GM12878 (cell line): Measurements from ENCODE around the gene RAB22A. TPM values are rescaled to one million over a fixed set of nuclear protein-coding genes. Genes with fewer than 3 reads are reported as not detected.

Experiments used
- ATAC-seq: fragments of 200-7000 bp; cut with Tn5 transposase; 3 replicates; pipeline ENCODE4 v1.9.1; 2020; ENCODE audit warnings: mild to moderate bottlenecking, moderate library complexity
- BruUV-seq: library from RNA; stranded (reverse); fragments of 400-500 nt; replicated peaks from 2 replicates; lab custom pipeline; 2021; lab: Mats Ljungman, UMichigan
- CTCF ChIA-PET: fragments of 300-600 bp; sonication (Branson Sonifier 250); formaldehyde crosslinking; extraction: SDS; loops from one replicate; lab custom pipeline; 2021; ENCODE audit warnings: inconsistent platforms; lab: Yijun Ruan, JAX
- POLR2A ChIA-PET: fragments of 350-600 bp; formaldehyde crosslinking; extraction: SDS; loops from one replicate; lab custom pipeline; 2021; ENCODE audit warnings: inconsistent platforms; lab: Charles Lee
- RAD21 ChIA-PET: fragments of 300-600 bp; sonication (Branson Sonifier 250); formaldehyde crosslinking; loops from one replicate; lab custom pipeline; 2023; ENCODE audit warnings: antibody characterized with exemption; ENCODE audit not compliant: unreplicated experiment; lab: Charles Lee
- SMC1A ChIA-PET: fragments of 300-600 bp; sonication (Branson Sonifier 250); formaldehyde crosslinking; loops from one replicate; lab custom pipeline; 2023; ENCODE audit not compliant: unreplicated experiment, uncharacterized antibody; lab: Charles Lee
- DNase-seq: peaks from one replicate; pipeline ENCODE4 v3.0.0-alpha.2; 2011; ENCODE audit warnings: low read depth, low spot score
- FAIRE-seq: peaks from 3 replicates; lab custom pipeline; 2011; peaks lifted over from hg19 to GRCh38; lab: Jason Lieb, UNC
- H2AFZ ChIP-seq: 2 replicates; pipeline ENCODE4 v1.6.0; 2011; ENCODE audit warnings: low read depth, low read length, control low read depth; ENCODE audit not compliant: control insufficient read depth
- H3K27ac ChIP-seq: 2 replicates; pipeline ENCODE4 v1.5.1; 2011; ENCODE audit warnings: control low read depth; ENCODE audit not compliant: control insufficient read depth, insufficient read depth
- H3K27me3 ChIP-seq, 2 experiments: replicated peaks in 1 of 2; 2 replicates each; pipeline versions ENCODE4 v1.6.0 to v1.6.1; 2011; ENCODE audit warnings: low read length in 1 of 2; ENCODE audit not compliant: control insufficient read depth in 2 of 2, insufficient read depth in 2 of 2
- H3K36me3 ChIP-seq, 2 experiments: 2 replicates each; pipeline ENCODE4 v1.5.1; 2011; ENCODE audit warnings: low read length in 1 of 2; ENCODE audit not compliant: control insufficient read depth in 2 of 2, insufficient read depth in 2 of 2
- H3K4me1 ChIP-seq: 2 replicates; pipeline ENCODE4 v1.6.1; 2011; ENCODE audit warnings: mild to moderate bottlenecking, low read length, moderate library complexity, mixed read lengths; ENCODE audit not compliant: control insufficient read depth, insufficient read depth
- H3K4me2 ChIP-seq: 2 replicates; pipeline ENCODE4 v1.6.0; 2011; ENCODE audit warnings: control low read depth; ENCODE audit not compliant: control insufficient read depth, insufficient read depth
- H3K4me3 ChIP-seq: fragments of 200-600 bp; sonication (generic); 2 replicates; pipeline ENCODE4 v1.5.1; 2016
- H3K79me2 ChIP-seq: 2 replicates; pipeline ENCODE4 v1.6.0; 2011; ENCODE audit warnings: low read length; ENCODE audit not compliant: control insufficient read depth, insufficient read depth
- H3K9ac ChIP-seq: 2 replicates; pipeline ENCODE4 v1.8.0; 2011; ENCODE audit warnings: low read length, control low read depth, mixed read lengths; ENCODE audit not compliant: control insufficient read depth, insufficient read depth
- H3K9me3 ChIP-seq: replicated peaks from 3 replicates; pipeline ENCODE4 v1.5.1; 2011; ENCODE audit warnings: mild to moderate bottlenecking, low read length; ENCODE audit not compliant: control insufficient read depth, insufficient read depth
- H4K20me1 ChIP-seq: 2 replicates; pipeline ENCODE4 v1.6.0; 2011; ENCODE audit not compliant: control insufficient read depth, insufficient read depth
- ASH2L ChIP-seq: fragments of 300-600, 200-600 bp; sonication (generic); IDR thresholded peaks from 2 replicates; pipeline ENCODE4 v1.6.1; 2017; ENCODE audit warnings: low read depth, mild to moderate bottlenecking, borderline replicate concordance
- HDAC2 ChIP-seq: fragments of 200-600 bp; sonication (generic); IDR thresholded peaks from 2 replicates; pipeline ENCODE4 v1.6.1; 2017
- IRF3 ChIP-seq: fragments of 450-650 bp; IDR thresholded peaks from 2 replicates; pipeline ENCODE4 v1.6.1; 2014; ENCODE audit warnings: mild to moderate bottlenecking
- RB1 ChIP-seq: fragments of 450-650 bp; formaldehyde crosslinking; IDR thresholded peaks from 2 replicates; pipeline ENCODE4 v1.6.1; 2017; ENCODE audit warnings: mild to moderate bottlenecking, borderline replicate concordance
- SIX5 ChIP-seq: IDR thresholded peaks from 2 replicates; pipeline ENCODE4 v1.6.1; 2011; ENCODE audit warnings: mild to moderate bottlenecking, low read depth, low read length, moderate library complexity; ENCODE audit not compliant: severe bottlenecking
- TCF12 ChIP-seq: IDR thresholded peaks from 2 replicates; pipeline ENCODE4 v1.6.1; 2011; ENCODE audit warnings: low read depth, mild to moderate bottlenecking, low read length
- TCF7 ChIP-seq: IDR thresholded peaks from 2 replicates; pipeline ENCODE4 v1.6.1; 2014; ENCODE audit warnings: antibody characterized with exemption, borderline replicate concordance
- WGBS: methylation state at CpG from one replicate; pipeline ENCODE4 v1.1.6; 2016; ENCODE audit warnings: low lambda C conversion rate; ENCODE audit not compliant: insufficient replicate concordance, insufficient coverage; ENCODE audit errors: missing lambda C conversion rate; 5-methylcytosine and 5-hydroxymethylcytosine counted together
- in situ Hi-C: fragments of 300-500 bp; cut with MboI; formaldehyde crosslinking; loops from 9 replicates; pipeline ENCODE4 v1.14.3; 2018; ENCODE audit warnings: mixed read lengths
- intact Hi-C: fragments of 100-400 bp; cut with micrococcal nuclease; formaldehyde crosslinking; loops from one replicate; pipeline ENCODE4 v1.14.2; 2022; ENCODE audit not compliant: unreplicated experiment
- polyA plus RNA-seq, 11 experiments: library from polyadenylated mRNA; depleted of rRNA in 4 of 11; unstranded in 6 of 11; stranded (reverse) in 5 of 11; fragments of >200 nt; fragmentation: Nextera tagmentation in 4 of 11; fragmentation: Illumina TruSeq in 1 of 11; extraction: Ambion mirVana in 4 of 11; extraction: Trizol in 1 of 11; gene quantifications; 1 replicate in 1 of 11; 2 replicates in 10 of 11; pipeline versions ENCODE4 v1.2.1 to v1.2.3, GENCODE V29; 2011 to 2016; ENCODE audit warnings: inconsistent platforms in 2 of 11, missing spikeins in 2 of 11, low read depth in 1 of 11
- total RNA-seq, 4 experiments: library from RNA; depleted of rRNA in 3 of 4; stranded (reverse); fragments of >200 nt in 3 of 4; fragmentation: Illumina TruSeq in 1 of 4; extraction: Trizol in 1 of 4; gene quantifications; 2 replicates each; pipeline versions ENCODE4 v1.2.1 to v1.2.3, GENCODE V29; 2013 to 2021

RAB22A gene
- total and polyA plus RNA-seq, 10 of the 15 experiments (the other 5 are each of a cell fraction or from before 2014, with no cell fraction given), result 2.7 to 12.0 (median 10.0) TPM

DNA sequence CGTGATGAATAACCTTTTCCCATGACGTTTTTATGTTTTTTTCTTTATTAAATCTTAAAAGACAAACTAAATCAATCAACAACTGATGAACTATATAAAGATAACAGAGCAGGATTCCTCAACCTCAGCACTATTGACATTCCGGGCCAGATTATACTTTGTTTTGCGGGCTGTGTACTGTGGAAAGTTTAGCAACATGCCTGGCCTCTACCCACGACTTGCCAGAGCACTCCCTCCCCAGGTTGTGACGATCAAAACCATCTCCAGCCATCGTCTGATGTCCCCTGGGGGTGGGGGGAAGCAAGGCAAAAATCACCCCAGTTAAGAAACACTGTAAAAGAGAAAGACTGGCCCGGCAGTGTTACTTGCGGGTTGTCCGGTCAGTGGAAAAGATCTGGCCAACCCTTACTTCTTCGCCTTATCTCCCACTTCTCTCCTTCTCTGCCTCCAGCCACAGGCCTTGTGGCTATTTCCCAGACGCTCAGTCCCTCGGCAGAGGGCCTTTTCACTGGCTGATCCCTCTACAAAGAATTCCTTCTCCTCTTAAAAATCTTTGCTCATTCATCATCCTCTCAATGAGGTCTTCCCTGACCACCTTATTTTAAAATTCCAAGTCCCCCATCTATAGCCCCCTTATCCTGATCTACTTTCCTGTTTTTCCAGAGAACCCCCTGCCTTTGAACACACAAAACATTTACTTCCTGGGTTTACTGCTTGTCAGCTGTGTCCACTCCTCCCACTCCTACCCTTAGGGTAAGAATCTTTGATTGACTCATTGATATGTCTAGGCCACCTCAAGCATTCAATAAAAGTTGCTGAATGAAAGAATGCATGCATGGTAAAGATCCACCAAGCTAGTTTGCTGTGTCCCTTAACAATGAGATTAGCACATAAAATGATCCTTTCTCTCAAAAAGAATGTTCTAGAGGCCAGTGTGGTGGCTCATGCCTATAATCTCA lies 14.7 kb upstream of the RAB22A start (continued):
- TF ChIP-seq IRF3 (no peak), HDAC2 (no peak), TCF12 (no peak), ASH2L (no peak), RB1 (no peak)

DNA sequence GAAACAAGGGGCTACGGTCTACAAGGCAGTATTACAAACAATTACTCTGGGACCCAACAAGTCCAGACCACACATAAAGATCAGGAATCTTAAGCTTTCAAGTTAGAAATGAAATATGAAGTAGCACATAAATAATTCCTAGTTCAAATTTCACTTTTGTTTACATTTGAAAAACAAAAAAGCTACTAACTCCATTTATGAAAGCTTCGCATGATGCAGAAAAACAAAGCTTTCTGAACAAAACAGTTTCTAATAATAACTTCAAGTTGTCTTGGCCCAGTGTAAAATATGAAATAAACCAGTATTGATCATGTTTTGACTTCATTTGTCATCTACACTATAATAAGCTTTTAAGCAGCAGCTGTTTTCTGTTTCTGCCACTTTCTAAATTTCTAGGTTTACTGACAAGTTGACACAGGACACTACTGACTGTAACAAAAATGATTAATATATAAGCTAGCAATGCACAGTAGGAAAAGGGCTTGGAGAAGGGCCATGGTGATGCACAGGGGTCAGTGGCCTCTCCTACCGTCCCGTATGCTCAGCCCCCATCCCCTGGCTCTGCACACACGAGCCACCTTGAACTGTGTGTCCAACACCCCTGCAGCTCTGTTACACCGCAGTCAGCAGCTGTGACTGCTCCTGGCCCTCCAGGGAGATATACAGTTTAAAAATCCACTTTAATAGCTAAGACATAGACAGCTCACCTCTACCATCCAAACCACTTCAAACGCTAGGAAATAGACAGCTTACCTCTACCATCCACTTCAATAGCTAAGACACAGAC lies 13.3 kb upstream of the RAB22A start:
- Histone ChIP-seq H3K9ac (no peak overlapping the region), H3K4me3 (no peak overlapping the region), H3K4me2 (no peak overlapping the region), H3K79me2 (no peaks in the 10 kb centered on the region), H3K4me1 (no peaks in the 10 kb centered on the region), H2AFZ (no peak overlapping the region), H3K36me3 (no peaks in the 10 kb centered on the region), H3K9me3 (no peaks in the 10 kb centered on the region), H4K20me1 (no peaks in the 10 kb centered on the region), H3K27ac (no peak overlapping the region), H3K27me3 (no peaks in the 10 kb centered on the region)
- ChIA-PET SMC1A (interaction anchor here (0.6 to 1.4 kb wide), 8 partner anchors 11 to 151 kb away, joined by 3 to 5 read pairs (median 3); no protein-coding TSS in a partner anchor), POLR2A (interaction anchor here (1.0 kb wide), 2 partner anchors 15 to 93 kb away, joined by 3 read pairs; partner anchors contain the start of gene VAPB), CTCF (interaction anchor here (0.6 to 1.5 kb wide), 4 partner anchors 10 to 560 kb away, joined by 3 to 5 read pairs (median 4); no protein-coding TSS in a partner anchor), RAD21 (interaction anchor here (1.1 to 1.4 kb wide), 3 partner anchors 10 to 93 kb away, joined by 4 to 5 read pairs (median 4); partner anchors contain the start of gene VAPB)
- TF ChIP-seq SIX5 (no peak), TCF7 (no peak)
- no peak for ATAC-seq
- no TSS peak for BruUV-seq
- DNase-seq, result no peak
- 97% methylated on average over 7 of the region's 7 CpGs for WGBS
- FAIRE-seq, result no peak
- in situ Hi-C loops (no loop called here), intact Hi-C loops (no loop called here)
